ENCODE results near the gene CREB3L4.

CREB3L4 gene

DNA sequence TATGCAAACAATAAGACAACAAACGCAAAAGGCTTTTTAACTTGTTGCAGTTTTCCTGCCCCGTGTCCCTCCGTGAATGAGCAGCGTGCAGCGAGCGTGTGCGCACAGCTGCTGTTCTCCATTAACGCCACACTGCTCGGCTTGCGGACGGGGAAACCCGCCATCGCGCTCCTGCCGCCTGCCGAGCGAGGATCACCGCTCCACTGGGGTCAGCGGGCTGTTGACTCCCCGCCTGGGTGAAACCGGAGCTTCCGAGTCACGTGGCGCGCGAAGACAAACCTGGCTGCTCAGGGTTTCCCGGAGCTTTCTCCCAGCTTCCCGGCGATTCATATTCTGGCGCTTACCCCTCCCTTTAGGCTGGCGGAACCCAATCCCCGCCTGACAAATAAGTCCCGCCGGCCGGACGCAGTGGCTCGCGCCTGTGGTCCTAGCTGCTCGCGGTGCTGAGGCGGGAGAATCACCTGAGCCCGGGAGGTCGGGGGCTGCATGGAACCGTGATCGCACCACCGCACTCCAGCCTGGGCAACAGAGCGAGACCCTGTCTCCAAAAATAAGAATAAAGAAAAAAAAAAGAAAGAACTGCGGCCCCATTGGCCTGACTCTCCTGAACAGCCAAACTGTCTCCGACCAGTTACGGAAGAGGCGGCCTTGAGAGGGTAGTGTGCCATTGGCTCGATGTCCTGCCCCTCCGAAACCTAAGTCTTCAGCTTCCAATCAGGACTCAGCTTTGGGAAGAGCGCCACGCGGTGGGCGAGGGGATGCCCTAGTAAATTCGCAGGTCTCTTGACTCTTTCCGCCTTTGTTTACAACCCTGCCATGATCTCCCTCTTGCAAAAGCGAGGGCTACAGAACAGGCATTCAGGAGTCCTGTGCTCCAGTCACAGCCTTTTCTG, at the start of gene CREB3L4:
CREB3L4 (plus strand) TSS at position 796 of the 893 bp plus-strand sequence. CDS start 624 bp downstream, outside the sequence.
- Histone ChIP-seq H3K9ac (ENCODE audit: low read depth, low read length) (peak within 1 kb of the TSS; percentile 80), H3K4me1 (ENCODE audit: control insufficient read depth, insufficient read depth, low read length) (no peaks in the 10 kb centered on the region), H3K4me3 (ENCODE audit: low read depth, low read length) (peak within 1 kb of the TSS; percentile 83), H3K36me3 (ENCODE audit: control insufficient read depth, insufficient read depth, low read length) (peaks cover 7% of the 10 kb centered on the region), H3K9me3 (ENCODE audit: control insufficient read depth, insufficient read depth, low read length) (no peaks in the 10 kb centered on the region), H3K27me3 (ENCODE audit: control insufficient read depth, insufficient read depth, low read length) (no peaks in the 10 kb centered on the region)

GRCh38 chr1:153919876-153920852, 47.5 kb upstream of the CREB3L4 start:
- H3K9ac ChIP-seq (ENCODE audit: low read depth, low read length): peak overlapping the region; percentile 42
- H3K27me3 ChIP-seq (ENCODE audit: control insufficient read depth, insufficient read depth, low read length): no peaks in the 10 kb centered on the region
- H3K4me1 ChIP-seq (ENCODE audit: control insufficient read depth, insufficient read depth, low read length): peaks cover 23% of the 10 kb centered on the region
- peaks cover 4% of the 10 kb centered on the region for H3K36me3 ChIP-seq (ENCODE audit: control insufficient read depth, insufficient read depth, low read length)
- H3K9me3 ChIP-seq (ENCODE audit: control insufficient read depth, insufficient read depth, low read length): no peaks in the 10 kb centered on the region
- H3K4me3 ChIP-seq (ENCODE audit: low read depth, low read length): peak overlapping the region; percentile 15

GRCh38 chr1:153921080-153921802, 46.5 kb upstream of the CREB3L4 start:
- peak overlapping the region; percentile 50 for H3K9ac ChIP-seq (ENCODE audit: low read depth, low read length)
- peak overlapping the region; percentile 77 for H3K4me3 ChIP-seq (ENCODE audit: low read depth, low read length)
- H3K4me1 ChIP-seq (ENCODE audit: control insufficient read depth, insufficient read depth, low read length): peaks cover 23% of the 10 kb centered on the region
- no peaks in the 10 kb centered on the region for H3K27me3 ChIP-seq (ENCODE audit: control insufficient read depth, insufficient read depth, low read length)
- H3K36me3 ChIP-seq (ENCODE audit: control insufficient read depth, insufficient read depth, low read length): no peaks in the 10 kb centered on the region
- no peaks in the 10 kb centered on the region for H3K9me3 ChIP-seq (ENCODE audit: control insufficient read depth, insufficient read depth, low read length)

GRCh38 chr1:153921803-153922075, 46.0 kb upstream of the CREB3L4 start:
- peaks cover 23% of the 10 kb centered on the region for H3K4me1 ChIP-seq (ENCODE audit: control insufficient read depth, insufficient read depth, low read length)

GRCh38 chr1:153922076-153922971, 45.4 kb upstream of the CREB3L4 start:
- Histone ChIP-seq H3K27me3 (ENCODE audit: control insufficient read depth, insufficient read depth, low read length) (no peaks in the 10 kb centered on the region), H3K9ac (ENCODE audit: low read depth, low read length) (peak overlapping the region; percentile 50), H3K9me3 (ENCODE audit: control insufficient read depth, insufficient read depth, low read length) (no peaks in the 10 kb centered on the region), H3K36me3 (ENCODE audit: control insufficient read depth, insufficient read depth, low read length) (no peaks in the 10 kb centered on the region), H3K4me1 (ENCODE audit: control insufficient read depth, insufficient read depth, low read length) (peaks cover 23% of the 10 kb centered on the region), H3K4me3 (ENCODE audit: low read depth, low read length) (peak overlapping the region; percentile 77)

More at GRCh38 chr1:153921803-153922075, 46.0 kb upstream of the CREB3L4 start:
- Histone ChIP-seq H3K4me3 (ENCODE audit: low read depth, low read length) (peak overlapping the region; percentile 77), H3K9me3 (ENCODE audit: control insufficient read depth, insufficient read depth, low read length) (no peaks in the 10 kb centered on the region), H3K36me3 (ENCODE audit: control insufficient read depth, insufficient read depth, low read length) (no peaks in the 10 kb centered on the region), H3K27me3 (ENCODE audit: control insufficient read depth, insufficient read depth, low read length) (no peaks in the 10 kb centered on the region), H3K9ac (ENCODE audit: low read depth, low read length) (peak overlapping the region; percentile 50)

GRCh38 chr1:153922972-153923925, 44.5 kb upstream of the CREB3L4 start, which contains the start of gene GATAD2B:
Gene GATAD2B, minus strand, starts transcription at chr1:153922972. Its CDS starts 94,625 bp downstream, at chr1:153828347.
- H3K9me3 ChIP-seq (ENCODE audit: control insufficient read depth, insufficient read depth, low read length): no peaks in the 10 kb centered on the region
- peaks cover 23% of the 10 kb centered on the region for H3K4me1 ChIP-seq (ENCODE audit: control insufficient read depth, insufficient read depth, low read length)
- no peaks in the 10 kb centered on the region for H3K27me3 ChIP-seq (ENCODE audit: control insufficient read depth, insufficient read depth, low read length)
- H3K36me3 ChIP-seq (ENCODE audit: control insufficient read depth, insufficient read depth, low read length): no peaks in the 10 kb centered on the region
- H3K9ac ChIP-seq (ENCODE audit: low read depth, low read length): peak within 1 kb of the TSS; percentile 96
- peak within 1 kb of the TSS; percentile 91 for H3K4me3 ChIP-seq (ENCODE audit: low read depth, low read length)

DNA sequence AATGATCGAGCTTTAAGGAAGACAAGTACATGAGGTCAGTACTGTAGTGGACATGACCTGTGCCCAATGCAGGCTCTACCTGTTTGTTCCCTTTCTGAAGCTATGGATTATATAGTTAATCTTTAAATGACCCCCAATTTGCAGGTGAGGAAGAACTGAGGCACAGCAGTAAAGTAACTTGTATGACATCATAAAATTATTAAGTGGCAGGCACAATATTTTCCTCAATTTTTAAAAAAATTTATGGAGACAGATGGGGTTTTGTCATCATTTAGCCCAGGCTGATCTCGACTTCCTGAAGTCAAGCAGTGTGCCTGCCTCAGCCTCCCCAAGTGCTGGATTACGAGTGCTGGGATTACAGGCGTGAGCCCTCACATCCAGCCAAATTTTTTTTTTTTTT, 41.3 kb upstream of the CREB3L4 start:
- Histone ChIP-seq H3K4me3 (ENCODE audit: low read depth, low read length) (no peak overlapping the region), H3K4me1 (ENCODE audit: control insufficient read depth, insufficient read depth, low read length) (peaks cover 4% of the 10 kb centered on the region), H3K9ac (ENCODE audit: low read depth, low read length) (no peak overlapping the region), H3K9me3 (ENCODE audit: control insufficient read depth, insufficient read depth, low read length) (no peaks in the 10 kb centered on the region), H3K27me3 (ENCODE audit: control insufficient read depth, insufficient read depth, low read length) (no peaks in the 10 kb centered on the region), H3K36me3 (ENCODE audit: control insufficient read depth, insufficient read depth, low read length) (peaks cover 11% of the 10 kb centered on the region)

GRCh38 chr1:153928245-153928644, 39.5 kb upstream of the CREB3L4 start:
- no peaks in the 10 kb centered on the region for H3K27me3 ChIP-seq (ENCODE audit: control insufficient read depth, insufficient read depth, low read length)
- no peak overlapping the region for H3K9ac ChIP-seq (ENCODE audit: low read depth, low read length)
- no peak overlapping the region for H3K4me3 ChIP-seq (ENCODE audit: low read depth, low read length)
- H3K36me3 ChIP-seq (ENCODE audit: control insufficient read depth, insufficient read depth, low read length): peaks cover 25% of the 10 kb centered on the region
- no peaks in the 10 kb centered on the region for H3K9me3 ChIP-seq (ENCODE audit: control insufficient read depth, insufficient read depth, low read length)
- H3K4me1 ChIP-seq (ENCODE audit: control insufficient read depth, insufficient read depth, low read length): peaks cover 4% of the 10 kb centered on the region

DNA sequence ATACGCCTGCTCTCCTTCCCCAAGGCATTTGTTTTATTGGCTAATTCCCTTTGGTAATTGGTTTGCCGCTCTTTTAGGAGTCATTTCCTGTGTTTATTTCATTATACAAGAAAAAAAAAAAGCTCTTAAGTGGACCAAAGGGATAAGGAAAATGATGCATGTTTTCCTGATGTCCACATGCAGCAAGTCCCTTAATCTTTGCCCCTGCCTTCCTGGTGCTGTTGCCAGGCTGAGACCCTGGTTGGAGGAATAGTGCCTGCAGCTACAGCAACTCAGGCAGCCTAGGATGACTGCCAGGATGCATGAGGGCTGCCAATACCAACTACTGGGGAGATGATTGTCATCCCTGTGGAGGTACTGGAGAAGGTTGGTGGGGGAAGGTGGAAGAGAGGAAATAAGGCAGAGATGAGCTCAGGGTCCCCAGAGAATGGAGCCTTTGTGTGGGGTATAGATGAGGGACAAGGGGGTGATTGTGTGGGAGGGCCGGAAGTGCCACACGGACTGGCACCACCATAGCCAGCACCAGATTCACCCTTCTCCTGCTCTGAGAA, 38.8 kb upstream of the CREB3L4 start:
- no peaks in the 10 kb centered on the region for H3K9me3 ChIP-seq (ENCODE audit: control insufficient read depth, insufficient read depth, low read length)
- H3K9ac ChIP-seq (ENCODE audit: low read depth, low read length): no peak overlapping the region
- H3K36me3 ChIP-seq (ENCODE audit: control insufficient read depth, insufficient read depth, low read length): peaks cover 30% of the 10 kb centered on the region
- H3K27me3 ChIP-seq (ENCODE audit: control insufficient read depth, insufficient read depth, low read length): no peaks in the 10 kb centered on the region
- peaks cover 2% of the 10 kb centered on the region for H3K4me1 ChIP-seq (ENCODE audit: control insufficient read depth, insufficient read depth, low read length)
- no peak overlapping the region for H3K4me3 ChIP-seq (ENCODE audit: low read depth, low read length)

Data from iPS-15b (cell line).